ENCODE data around the gene TMEM240. TPM values are rescaled to one million over a fixed set of nuclear protein-coding genes. Genes with fewer than 3 reads are reported as not detected.
"Not testable (repeated sequence)": the region's sequence is repeated elsewhere in the genome, so short reads cannot be mapped to it uniquely, and the experiment has no call there.

TMEM240 gene
- total RNA-seq, 2 experiments from 2014 or later, result 0.75 to 1.5 TPM

DNA sequence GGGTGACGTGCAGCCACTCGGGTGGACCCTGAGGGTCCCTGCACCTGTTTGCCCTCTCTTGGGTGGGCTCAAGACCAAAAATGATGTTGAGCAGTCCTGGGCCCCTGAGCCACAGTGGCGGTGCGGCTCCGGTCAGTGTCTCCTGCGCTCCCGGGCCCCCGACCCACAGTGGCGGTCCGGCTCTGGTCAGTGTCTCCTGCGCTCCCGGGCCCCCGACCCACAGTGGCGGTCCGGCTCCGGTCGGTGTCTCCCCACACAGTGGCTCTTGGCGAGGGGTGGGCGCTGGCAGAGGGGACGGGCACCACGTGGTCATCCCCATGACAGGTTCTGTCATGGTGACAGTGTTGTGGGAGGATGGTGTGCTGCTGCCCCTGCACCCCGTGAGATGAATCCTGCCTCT is 46.1 kb downstream of the TMEM240 start:
- H3K27me3 ChIP-seq (ENCODE audit: control insufficient read depth in 1 of 2, insufficient read depth in 2 of 2, low read length in 2 of 2); H3K27ac ChIP-seq (ENCODE audit: low read depth in 1 of 2, low read length in 2 of 2); H3K27ac Mint-ChIP-seq; H3K9me3 Mint-ChIP-seq; H3K4me3 Mint-ChIP-seq; H3K27me3 Mint-ChIP-seq; POLR2A ChIA-PET; DNase-seq; H3K4me1 Mint-ChIP-seq (ENCODE audit: low read depth); H3K4me1 ChIP-seq (ENCODE audit: insufficient read depth, low read length); CTCF ChIA-PET; H3K4me3 ChIP-seq (ENCODE audit: low read length); ATAC-seq (ENCODE audit: poor library complexity): not testable (repeated sequence)
- peaks cover 29% of the 10 kb centered on the region for H3K36me3 ChIP-seq (ENCODE audit: insufficient read depth, low read length)
- intact Hi-C loops (cut with DNase I, micrococcal nuclease), result loop anchor here in 1 of 2 experiments (2.0 kb wide), 1 partner anchor 40 kb away; no protein-coding TSS in a partner anchor
- peaks cover 14 to 36% of the 10 kb centered on the region in 2 experiments for H3K9me3 ChIP-seq (ENCODE audit: control insufficient read depth in 1 of 2, insufficient read depth in 1 of 2, low read length in 2 of 2)
- H3K36me3 Mint-ChIP-seq (ENCODE audit: low read depth), result peaks cover 51% of the 10 kb centered on the region

DNA sequence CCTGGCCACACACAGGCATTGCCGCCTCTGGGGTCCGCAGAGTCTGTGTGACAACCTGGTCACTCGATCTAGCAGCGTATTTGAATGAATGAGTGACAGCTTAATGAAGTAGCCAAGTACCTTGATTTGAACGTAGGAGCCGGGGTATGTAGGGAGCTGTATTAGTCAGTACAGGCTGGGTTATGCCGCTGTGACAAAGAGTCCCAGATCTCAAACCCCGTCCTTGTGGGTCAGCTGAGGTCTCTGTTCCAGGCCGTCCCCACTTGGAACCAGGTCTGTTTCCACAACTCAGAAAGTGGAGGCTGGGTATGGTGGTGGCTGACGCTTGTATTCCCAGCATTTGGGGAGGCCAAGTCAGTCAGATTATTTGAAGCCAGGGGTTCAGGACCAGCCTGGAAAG is 48.8 kb downstream of the TMEM240 start:
- H3K9me3 Mint-ChIP-seq, result peaks cover 2% of the 10 kb centered on the region
- Histone ChIP-seq H3K9me3 (ENCODE audit: control insufficient read depth in 1 of 2, insufficient read depth in 1 of 2, low read length in 2 of 2) (peaks cover 14 to 36% of the 10 kb centered on the region in 2 experiments), H3K4me3 (ENCODE audit: low read length) (no peak overlapping the region), H3K27me3 (ENCODE audit: control insufficient read depth in 1 of 2, insufficient read depth in 2 of 2, low read length in 2 of 2) (no peaks in the 10 kb centered on the region), H3K27ac (ENCODE audit: low read depth in 1 of 2, low read length in 2 of 2) (no peak overlapping the region), H3K4me1 (ENCODE audit: insufficient read depth, low read length) (no peaks in the 10 kb centered on the region), H3K36me3 (ENCODE audit: insufficient read depth, low read length) (peaks cover 48% of the 10 kb centered on the region)
- ChIA-PET CTCF (interaction anchor here (0.6 kb wide), 1 partner anchor 191 kb away, joined by 4 read pairs; no protein-coding TSS in a partner anchor), POLR2A (no interaction called here)
- no peaks in the 10 kb centered on the region for H3K27me3 Mint-ChIP-seq
- no peak overlapping the region for H3K4me3 Mint-ChIP-seq
- no peaks in the 10 kb centered on the region for H3K4me1 Mint-ChIP-seq (ENCODE audit: low read depth)
- H3K36me3 Mint-ChIP-seq (ENCODE audit: low read depth), result peaks cover 70% of the 10 kb centered on the region
- ATAC-seq (ENCODE audit: poor library complexity) (no peak), DNase-seq (no peak)
- intact Hi-C loops (cut with DNase I, micrococcal nuclease), result no loop called here
- TF ChIP-seq, protein P1, sequence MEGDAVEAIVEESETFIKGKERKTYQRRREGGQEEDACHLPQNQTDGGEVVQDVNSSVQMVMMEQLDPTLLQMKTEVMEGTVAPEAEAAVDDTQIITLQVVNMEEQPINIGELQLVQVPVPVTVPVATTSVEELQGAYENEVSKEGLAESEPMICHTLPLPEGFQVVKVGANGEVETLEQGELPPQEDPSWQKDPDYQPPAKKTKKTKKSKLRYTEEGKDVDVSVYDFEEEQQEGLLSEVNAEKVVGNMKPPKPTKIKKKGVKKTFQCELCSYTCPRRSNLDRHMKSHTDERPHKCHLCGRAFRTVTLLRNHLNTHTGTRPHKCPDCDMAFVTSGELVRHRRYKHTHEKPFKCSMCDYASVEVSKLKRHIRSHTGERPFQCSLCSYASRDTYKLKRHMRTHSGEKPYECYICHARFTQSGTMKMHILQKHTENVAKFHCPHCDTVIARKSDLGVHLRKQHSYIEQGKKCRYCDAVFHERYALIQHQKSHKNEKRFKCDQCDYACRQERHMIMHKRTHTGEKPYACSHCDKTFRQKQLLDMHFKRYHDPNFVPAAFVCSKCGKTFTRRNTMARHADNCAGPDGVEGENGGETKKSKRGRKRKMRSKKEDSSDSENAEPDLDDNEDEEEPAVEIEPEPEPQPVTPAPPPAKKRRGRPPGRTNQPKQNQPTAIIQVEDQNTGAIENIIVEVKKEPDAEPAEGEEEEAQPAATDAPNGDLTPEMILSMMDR (IDR thresholded peaks at IDR 0.05), result no peak
- no peak overlapping the region for H3K27ac Mint-ChIP-seq

- H3K27ac Mint-ChIP-seq, result no peak overlapping the region
- intact Hi-C loops (cut with DNase I, micrococcal nuclease), result no loop called here
Observed at GRCh38 chr1:1490633-1491230, 49.7 kb downstream of the TMEM240 start.

More at GRCh38 chr1:1490633-1491230, 49.7 kb downstream of the TMEM240 start:
- H3K27me3 Mint-ChIP-seq, result no peaks in the 10 kb centered on the region
- Histone ChIP-seq H3K36me3 (ENCODE audit: insufficient read depth, low read length) (peaks cover 49% of the 10 kb centered on the region), H3K27me3 (ENCODE audit: control insufficient read depth in 1 of 2, insufficient read depth in 2 of 2, low read length in 2 of 2) (no peaks in the 10 kb centered on the region), H3K4me3 (ENCODE audit: low read length) (no peak overlapping the region), H3K9me3 (ENCODE audit: control insufficient read depth in 1 of 2, insufficient read depth in 1 of 2, low read length in 2 of 2) (peaks cover 14 to 36% of the 10 kb centered on the region in 2 experiments), H3K4me1 (ENCODE audit: insufficient read depth, low read length) (no peaks in the 10 kb centered on the region), H3K27ac (ENCODE audit: low read depth in 1 of 2, low read length in 2 of 2) (no peak overlapping the region)
- no peak overlapping the region for H3K4me3 Mint-ChIP-seq
- ChIA-PET POLR2A (no interaction called here), CTCF (no interaction called here)
- peaks cover 68% of the 10 kb centered on the region for H3K36me3 Mint-ChIP-seq (ENCODE audit: low read depth)
- DNase-seq (no peak), ATAC-seq (ENCODE audit: poor library complexity) (no peak)
- no peaks in the 10 kb centered on the region for H3K4me1 Mint-ChIP-seq (ENCODE audit: low read depth)
- peaks cover 2% of the 10 kb centered on the region for H3K9me3 Mint-ChIP-seq
- TF ChIP-seq, protein P1 (IDR thresholded peaks at IDR 0.05), result no peak
